ENCODE results near the gene CSNK2A3.

CSNK2A3 gene

GRCh38 chr11:11335043-11335442 lies 18.0 kb downstream of the CSNK2A3 start:
- DNase-seq (ENCODE audit: low spot score): no peak

- no peak for DNase-seq (ENCODE audit: low spot score)
These were observed 18.4 kb downstream of the CSNK2A3 start for GRCh38 chr11:11334607-11335006.

GRCh38 chr11:11332141-11332710 lies 20.8 kb downstream of the CSNK2A3 start:
- DNase-seq (ENCODE audit: low spot score): no peak

- no peak for DNase-seq (ENCODE audit: low spot score)
These were observed 23.8 kb downstream of the CSNK2A3 start for GRCh38 chr11:11329062-11329806.

GRCh38 chr11:11324090-11324489 lies 29.0 kb downstream of the CSNK2A3 start:
- no peak for DNase-seq (ENCODE audit: low spot score)

GRCh38 chr11:11322101-11322500 lies 30.9 kb downstream of the CSNK2A3 start:
- no peak for DNase-seq (ENCODE audit: low spot score)

GRCh38 chr11:11320825-11321224 lies 32.2 kb downstream of the CSNK2A3 start:
- no peak for DNase-seq (ENCODE audit: low spot score)

- DNase-seq (ENCODE audit: low spot score): no peak
These were observed 34.1 kb downstream of the CSNK2A3 start for GRCh38 chr11:11318961-11319360.

GRCh38 chr11:11318461-11318860 lies 34.6 kb downstream of the CSNK2A3 start:
- DNase-seq (ENCODE audit: low spot score): no peak

GRCh38 chr11:11316651-11317230 lies 36.3 kb downstream of the CSNK2A3 start:
- DNase-seq (ENCODE audit: low spot score): no peak

GRCh38 chr11:11313902-11314692 lies 39.0 kb downstream of the CSNK2A3 start:
- no peak for DNase-seq (ENCODE audit: low spot score)

- no peak for DNase-seq (ENCODE audit: low spot score)
These were observed 39.6 kb downstream of the CSNK2A3 start for GRCh38 chr11:11313426-11313825.

- DNase-seq (ENCODE audit: low spot score): no peak
These were observed 40.3 kb downstream of the CSNK2A3 start for GRCh38 chr11:11312738-11313137.

GRCh38 chr11:11311169-11311568 lies 41.9 kb downstream of the CSNK2A3 start:
- DNase-seq (ENCODE audit: low spot score): no peak

GRCh38 chr11:11309906-11310305 lies 43.1 kb downstream of the CSNK2A3 start:
- no peak for DNase-seq (ENCODE audit: low spot score)

- no peak for DNase-seq (ENCODE audit: low spot score)
These were observed 44.8 kb downstream of the CSNK2A3 start for GRCh38 chr11:11308249-11308648.

- no peak for DNase-seq (ENCODE audit: low spot score)
These were observed 46.2 kb downstream of the CSNK2A3 start for GRCh38 chr11:11306855-11307254.

GRCh38 chr11:11304550-11304949 lies 48.5 kb downstream of the CSNK2A3 start:
- DNase-seq (ENCODE audit: low spot score): no peak

GRCh38 chr11:11302565-11302964 lies 50.5 kb downstream of the CSNK2A3 start:
- DNase-seq (ENCODE audit: low spot score): no peak
